ENCODE data around the gene TAS2R30. TPM values are rescaled to one million over a fixed set of nuclear protein-coding genes. Genes with fewer than 3 reads are reported as not detected.

Gene TAS2R30
- polyA plus RNA-seq, 1 donor from 2014 or later, result 0.53 TPM

DNA sequence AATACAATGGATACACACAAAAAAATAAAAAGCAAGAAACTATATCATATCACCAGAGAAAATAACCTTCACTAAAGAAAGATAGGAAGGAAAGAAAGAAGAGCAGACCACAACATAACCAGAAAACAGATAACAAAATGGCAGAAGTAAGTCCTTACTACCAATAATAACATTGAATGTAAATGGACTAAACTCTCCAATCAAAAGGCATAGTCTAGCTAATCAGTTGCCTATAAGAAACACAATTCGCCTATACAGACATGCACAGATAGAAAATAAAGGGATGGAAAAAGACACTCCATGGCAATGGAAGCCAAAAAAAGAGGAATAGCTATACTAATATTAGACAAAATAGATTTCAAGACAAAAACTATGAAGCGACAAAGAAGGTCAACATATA lies 8.9 kb upstream of the TAS2R30 start:
- H3K27ac ChIP-seq (ENCODE audit: low read length), result no peak overlapping the region
- no peaks in the 10 kb centered on the region for H3K36me3 ChIP-seq (ENCODE audit: insufficient read depth, low read length)
- no peak overlapping the region for H2AFZ ChIP-seq (ENCODE audit: low read depth, low read length)
- no peaks in the 10 kb centered on the region for H3F3A ChIP-seq (ENCODE audit: insufficient read depth, low read length, poor library complexity, severe bottlenecking)
- no peaks in the 10 kb centered on the region for H3K9me3 ChIP-seq (ENCODE audit: low read length)
- no peaks in the 10 kb centered on the region for H4K20me1 ChIP-seq (ENCODE audit: insufficient read depth)
- TF ChIP-seq EP300 (conservative IDR thresholded peaks at IDR 0.05; ENCODE audit: poor library complexity, severe bottlenecking) (no peak), SMC3 (conservative IDR thresholded peaks at IDR 0.05; ENCODE audit: poor library complexity) (no peak), RAD21 (conservative IDR thresholded peaks at IDR 0.05) (no peak), POLR2AphosphoS5 (IDR thresholded peaks at IDR 0.05) (no peak), MXI1 (conservative IDR thresholded peaks at IDR 0.05; ENCODE audit: poor library complexity, severe bottlenecking) (no peak), TAF1 (IDR thresholded peaks at IDR 0.05; ENCODE audit: low read depth) (no peak), EZH2 (IDR thresholded peaks at IDR 0.05; ENCODE audit: borderline replicate concordance, insufficient read depth, low read length, poor library complexity, severe bottlenecking) (no peak)
- TF ChIP-seq, protein P1, sequence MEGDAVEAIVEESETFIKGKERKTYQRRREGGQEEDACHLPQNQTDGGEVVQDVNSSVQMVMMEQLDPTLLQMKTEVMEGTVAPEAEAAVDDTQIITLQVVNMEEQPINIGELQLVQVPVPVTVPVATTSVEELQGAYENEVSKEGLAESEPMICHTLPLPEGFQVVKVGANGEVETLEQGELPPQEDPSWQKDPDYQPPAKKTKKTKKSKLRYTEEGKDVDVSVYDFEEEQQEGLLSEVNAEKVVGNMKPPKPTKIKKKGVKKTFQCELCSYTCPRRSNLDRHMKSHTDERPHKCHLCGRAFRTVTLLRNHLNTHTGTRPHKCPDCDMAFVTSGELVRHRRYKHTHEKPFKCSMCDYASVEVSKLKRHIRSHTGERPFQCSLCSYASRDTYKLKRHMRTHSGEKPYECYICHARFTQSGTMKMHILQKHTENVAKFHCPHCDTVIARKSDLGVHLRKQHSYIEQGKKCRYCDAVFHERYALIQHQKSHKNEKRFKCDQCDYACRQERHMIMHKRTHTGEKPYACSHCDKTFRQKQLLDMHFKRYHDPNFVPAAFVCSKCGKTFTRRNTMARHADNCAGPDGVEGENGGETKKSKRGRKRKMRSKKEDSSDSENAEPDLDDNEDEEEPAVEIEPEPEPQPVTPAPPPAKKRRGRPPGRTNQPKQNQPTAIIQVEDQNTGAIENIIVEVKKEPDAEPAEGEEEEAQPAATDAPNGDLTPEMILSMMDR (IDR thresholded peaks at IDR 0.05; ENCODE audit: poor library complexity, severe bottlenecking), result no peak
- TF ChIP-seq, protein P2, sequence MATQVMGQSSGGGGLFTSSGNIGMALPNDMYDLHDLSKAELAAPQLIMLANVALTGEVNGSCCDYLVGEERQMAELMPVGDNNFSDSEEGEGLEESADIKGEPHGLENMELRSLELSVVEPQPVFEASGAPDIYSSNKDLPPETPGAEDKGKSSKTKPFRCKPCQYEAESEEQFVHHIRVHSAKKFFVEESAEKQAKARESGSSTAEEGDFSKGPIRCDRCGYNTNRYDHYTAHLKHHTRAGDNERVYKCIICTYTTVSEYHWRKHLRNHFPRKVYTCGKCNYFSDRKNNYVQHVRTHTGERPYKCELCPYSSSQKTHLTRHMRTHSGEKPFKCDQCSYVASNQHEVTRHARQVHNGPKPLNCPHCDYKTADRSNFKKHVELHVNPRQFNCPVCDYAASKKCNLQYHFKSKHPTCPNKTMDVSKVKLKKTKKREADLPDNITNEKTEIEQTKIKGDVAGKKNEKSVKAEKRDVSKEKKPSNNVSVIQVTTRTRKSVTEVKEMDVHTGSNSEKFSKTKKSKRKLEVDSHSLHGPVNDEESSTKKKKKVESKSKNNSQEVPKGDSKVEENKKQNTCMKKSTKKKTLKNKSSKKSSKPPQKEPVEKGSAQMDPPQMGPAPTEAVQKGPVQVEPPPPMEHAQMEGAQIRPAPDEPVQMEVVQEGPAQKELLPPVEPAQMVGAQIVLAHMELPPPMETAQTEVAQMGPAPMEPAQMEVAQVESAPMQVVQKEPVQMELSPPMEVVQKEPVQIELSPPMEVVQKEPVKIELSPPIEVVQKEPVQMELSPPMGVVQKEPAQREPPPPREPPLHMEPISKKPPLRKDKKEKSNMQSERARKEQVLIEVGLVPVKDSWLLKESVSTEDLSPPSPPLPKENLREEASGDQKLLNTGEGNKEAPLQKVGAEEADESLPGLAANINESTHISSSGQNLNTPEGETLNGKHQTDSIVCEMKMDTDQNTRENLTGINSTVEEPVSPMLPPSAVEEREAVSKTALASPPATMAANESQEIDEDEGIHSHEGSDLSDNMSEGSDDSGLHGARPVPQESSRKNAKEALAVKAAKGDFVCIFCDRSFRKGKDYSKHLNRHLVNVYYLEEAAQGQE (IDR thresholded peaks at IDR 0.05; ENCODE audit: borderline replicate concordance), result no peak
- H3K27me3 ChIP-seq (ENCODE audit: insufficient read depth, low read depth, low read length), result no peaks in the 10 kb centered on the region
- H3K4me2 ChIP-seq (ENCODE audit: low read length), result no peak overlapping the region
- H3K9me2 ChIP-seq (ENCODE audit: insufficient read depth, low read length), result no peaks in the 10 kb centered on the region
- H3K9ac ChIP-seq (ENCODE audit: low read length), result no peak overlapping the region
- peaks cover 43% of the 10 kb centered on the region for H3K79me2 ChIP-seq (replicated peaks; ENCODE audit: insufficient read depth, low read length)
- H3K4me3 ChIP-seq (ENCODE audit: low read length), result no peak overlapping the region

DNA sequence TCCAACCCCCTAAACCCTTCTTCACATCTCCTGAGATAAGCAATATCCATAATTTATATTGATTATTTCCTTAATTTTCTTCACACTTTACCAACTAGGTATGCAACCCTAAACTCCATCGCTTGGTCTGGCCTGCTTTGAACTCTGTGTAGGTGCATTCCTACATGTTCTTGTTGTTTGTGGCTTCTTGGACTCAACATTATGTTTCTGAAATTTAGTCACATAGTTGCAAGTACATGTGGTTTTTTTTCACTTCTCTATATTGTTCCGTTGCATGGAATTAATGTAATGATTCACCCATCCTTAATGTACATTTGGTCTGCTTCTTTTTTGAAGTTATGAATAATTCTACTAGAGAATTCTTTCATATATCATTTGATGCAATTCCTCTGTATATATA lies 1.6 kb upstream of the TAS2R30 start:
- Histone ChIP-seq H3K27ac (ENCODE audit: low read length) (no peak overlapping the region), H3K9me3 (ENCODE audit: low read length) (no peaks in the 10 kb centered on the region), H3K4me2 (ENCODE audit: low read length) (no peak overlapping the region), H3K9ac (ENCODE audit: low read length) (no peak overlapping the region), H3K9me2 (ENCODE audit: insufficient read depth, low read length) (no peaks in the 10 kb centered on the region), H3K27me3 (ENCODE audit: insufficient read depth, low read depth, low read length) (no peaks in the 10 kb centered on the region), H4K20me1 (ENCODE audit: insufficient read depth) (no peaks in the 10 kb centered on the region), H2AFZ (ENCODE audit: low read depth, low read length) (no peak overlapping the region), H3F3A (ENCODE audit: insufficient read depth, low read length, poor library complexity, severe bottlenecking) (no peaks in the 10 kb centered on the region), H3K79me2 (replicated peaks; ENCODE audit: insufficient read depth, low read length) (peaks cover 41% of the 10 kb centered on the region), H3K4me3 (ENCODE audit: low read length) (no peak overlapping the region), H3K36me3 (ENCODE audit: insufficient read depth, low read length) (no peaks in the 10 kb centered on the region)
- TF ChIP-seq TAF1 (IDR thresholded peaks at IDR 0.05; ENCODE audit: low read depth), result no peak
- no peak for TF ChIP-seq POLR2AphosphoS5 (IDR thresholded peaks at IDR 0.05)
- no peak for TF ChIP-seq SMC3 (conservative IDR thresholded peaks at IDR 0.05; ENCODE audit: poor library complexity)
- TF ChIP-seq EP300 (conservative IDR thresholded peaks at IDR 0.05; ENCODE audit: poor library complexity, severe bottlenecking), result no peak
- TF ChIP-seq, protein P2 (IDR thresholded peaks at IDR 0.05; ENCODE audit: borderline replicate concordance), result no peak
- no peak for TF ChIP-seq EZH2 (IDR thresholded peaks at IDR 0.05; ENCODE audit: borderline replicate concordance, insufficient read depth, low read length, poor library complexity, severe bottlenecking)
- TF ChIP-seq, protein P1 (IDR thresholded peaks at IDR 0.05; ENCODE audit: poor library complexity, severe bottlenecking), result no peak
